Loucy (cell line): ENCODE results near the gene DLD.

Source experiments
- CTCF ChIP-seq: fragments of 200-600 bp; sonication (generic); conservative IDR thresholded peaks from 2 replicates; pipeline ENCODE4 v1.5.1; 2014; ENCODE audit warnings: mild to moderate bottlenecking, antibody characterized with exemption, low read length
- EZH2phosphoT487 ChIP-seq: fragments of 200-600 bp; IDR thresholded peaks from 2 replicates; pipeline ENCODE4 v1.6.1; 2018; ENCODE audit warnings: antibody characterized with exemption, mild to moderate bottlenecking, moderate library complexity, borderline replicate concordance

GRCh38 chr7:107884066-107884818 is 6.7 kb upstream of the DLD start:
- TF ChIP-seq EZH2phosphoT487 (no peak), CTCF (no peak)
